ENCODE data around the gene TBCB. TPM values are rescaled to one million over a fixed set of nuclear protein-coding genes. Genes with fewer than 3 reads are reported as not detected.

TBCB gene
- total RNA-seq, 5 donors from 2014 or later (not counting 1 experiment from before 2014, with no cell fraction given): 111 to 179 (median 150) TPM

GRCh38 chr19:36100476-36100875 is 14.8 kb upstream of the TBCB start:
- peaks cover 4 to 13% of the 10 kb centered on the region in 2 donors for H3K36me3 ChIP-seq (ENCODE audit: control insufficient read depth in 2 of 2, extremely low read depth in 1 of 2, insufficient read depth in 1 of 2, low read length in 1 of 2)
- 96% methylated on average over 4 of the region's 5 CpGs for WGBS (ENCODE audit: insufficient coverage)
- DNase-seq (no peak), ATAC-seq (replicated peaks in 1 of 4) (no peak)
- ChIA-PET CTCF (interaction anchor here in 1 of 2 donors (0.5 kb wide), 1 partner anchor 47 kb away, joined by 3 read pairs; no protein-coding TSS in a partner anchor), POLR2A (no interaction called here)
- H3K4me3 ChIP-seq (ENCODE audit: control insufficient read depth in 1 of 2, extremely low read depth in 1 of 2, low read length in 1 of 2): no peak overlapping the region
- no peak overlapping the region for H3K4me3 Mint-ChIP-seq
- no peak overlapping the region for H3K27ac Mint-ChIP-seq
- no peaks in the 10 kb centered on the region for H3K9me3 Mint-ChIP-seq
- no peaks in the 10 kb centered on the region for H3K27me3 Mint-ChIP-seq
- no peaks in the 10 kb centered on the region for H3K9me3 ChIP-seq
- no peaks in the 10 kb centered on the region for H3K27me3 ChIP-seq (replicated peaks in 1 of 2; ENCODE audit: control insufficient read depth in 2 of 2, extremely low read depth in 1 of 2, insufficient read depth in 2 of 2, low read length in 1 of 2)
- no peaks in the 10 kb centered on the region for H3K4me1 Mint-ChIP-seq
- no peaks in the 10 kb centered on the region for H3K4me1 ChIP-seq (ENCODE audit: control insufficient read depth in 1 of 2, extremely low read depth in 1 of 2, insufficient read depth in 2 of 2, low read length in 2 of 2)
- no peaks in the 10 kb centered on the region for H3K36me3 Mint-ChIP-seq
- no peak overlapping the region for H3K27ac ChIP-seq (ENCODE audit: low read length)

- Mint-ChIP-seq H3K9me3 (no peaks in the 10 kb centered on the region), H3K27ac (no peak overlapping the region), H3K4me3 (no peak overlapping the region), H3K27me3 (no peaks in the 10 kb centered on the region), H3K4me1 (no peaks in the 10 kb centered on the region), H3K36me3 (peaks cover 2% of the 10 kb centered on the region)
- ATAC-seq (replicated peaks in 1 of 4) (no peak), DNase-seq (no peak)
- no peaks in the 10 kb centered on the region for H3K9me3 ChIP-seq
- no peak overlapping the region for H3K27ac ChIP-seq (ENCODE audit: low read length)
- ChIA-PET POLR2A (no interaction called here), CTCF (no interaction called here)
- no peaks in the 10 kb centered on the region for H3K27me3 ChIP-seq (replicated peaks in 1 of 2; ENCODE audit: control insufficient read depth in 2 of 2, extremely low read depth in 1 of 2, insufficient read depth in 2 of 2, low read length in 1 of 2)
- H3K4me3 ChIP-seq (ENCODE audit: control insufficient read depth in 1 of 2, extremely low read depth in 1 of 2, low read length in 1 of 2): no peak overlapping the region
- peaks cover 4 to 13% of the 10 kb centered on the region in 2 donors for H3K36me3 ChIP-seq (ENCODE audit: control insufficient read depth in 2 of 2, extremely low read depth in 1 of 2, insufficient read depth in 1 of 2, low read length in 1 of 2)
- 97% methylated on average over 26 of the region's 27 CpGs for WGBS (ENCODE audit: insufficient coverage)
- H3K4me1 ChIP-seq (ENCODE audit: control insufficient read depth in 1 of 2, extremely low read depth in 1 of 2, insufficient read depth in 2 of 2, low read length in 2 of 2): no peaks in the 10 kb centered on the region
Observed at GRCh38 chr19:36101550-36102327, 13.5 kb upstream of the TBCB start.

GRCh38 chr19:36103040-36103626 is 12.1 kb upstream of the TBCB start:
- DNase-seq: no peak
- ChIA-PET POLR2A (no interaction called here), CTCF (interaction anchor here in 1 of 2 donors (0.5 to 0.6 kb wide), 2 partner anchors 47 to 49 kb away, joined by 3 to 10 read pairs; no protein-coding TSS in a partner anchor)
- Histone ChIP-seq H3K4me3 (ENCODE audit: control insufficient read depth in 1 of 2, extremely low read depth in 1 of 2, low read length in 1 of 2) (no peak overlapping the region), H3K4me1 (ENCODE audit: control insufficient read depth in 1 of 2, extremely low read depth in 1 of 2, insufficient read depth in 2 of 2, low read length in 2 of 2) (no peaks in the 10 kb centered on the region), H3K27me3 (replicated peaks in 1 of 2; ENCODE audit: control insufficient read depth in 2 of 2, extremely low read depth in 1 of 2, insufficient read depth in 2 of 2, low read length in 1 of 2) (no peaks in the 10 kb centered on the region), H3K9me3 (no peaks in the 10 kb centered on the region), H3K27ac (ENCODE audit: low read length) (no peak overlapping the region), H3K36me3 (ENCODE audit: control insufficient read depth in 2 of 2, extremely low read depth in 1 of 2, insufficient read depth in 1 of 2, low read length in 1 of 2) (peaks cover 4 to 13% of the 10 kb centered on the region in 2 donors)
- ATAC-seq (replicated peaks in 1 of 4): no peak
- no peak overlapping the region for H3K4me3 Mint-ChIP-seq
- H3K27me3 Mint-ChIP-seq: no peaks in the 10 kb centered on the region
- 97% methylated on average over 24 of the region's 24 CpGs for WGBS (ENCODE audit: insufficient coverage)
- H3K4me1 Mint-ChIP-seq: no peaks in the 10 kb centered on the region
- H3K9me3 Mint-ChIP-seq: no peaks in the 10 kb centered on the region
- no peak overlapping the region for H3K27ac Mint-ChIP-seq
- peaks cover 2% of the 10 kb centered on the region for H3K36me3 Mint-ChIP-seq

- ATAC-seq (replicated peaks in 1 of 4) (no peak), DNase-seq (no peak)
- no peak overlapping the region for H3K4me3 Mint-ChIP-seq
- CTCF ChIA-PET: no interaction called here
- peaks cover 2% of the 10 kb centered on the region for H3K36me3 Mint-ChIP-seq
- no peaks in the 10 kb centered on the region for H3K27me3 Mint-ChIP-seq
- 97% methylated on average over 9 of the region's 12 CpGs for WGBS (ENCODE audit: insufficient coverage)
- H3K27me3 ChIP-seq (replicated peaks in 1 of 2; ENCODE audit: control insufficient read depth in 2 of 2, extremely low read depth in 1 of 2, insufficient read depth in 2 of 2, low read length in 1 of 2): no peaks in the 10 kb centered on the region
- peaks cover 4 to 13% of the 10 kb centered on the region in 2 donors for H3K36me3 ChIP-seq (ENCODE audit: control insufficient read depth in 2 of 2, extremely low read depth in 1 of 2, insufficient read depth in 1 of 2, low read length in 1 of 2)
- H3K4me1 Mint-ChIP-seq: no peaks in the 10 kb centered on the region
- H3K27ac ChIP-seq (ENCODE audit: low read length): no peak overlapping the region
- H3K4me3 ChIP-seq (ENCODE audit: control insufficient read depth in 1 of 2, extremely low read depth in 1 of 2, low read length in 1 of 2): no peak overlapping the region
- H3K9me3 ChIP-seq: no peaks in the 10 kb centered on the region
- H3K4me1 ChIP-seq (ENCODE audit: control insufficient read depth in 1 of 2, extremely low read depth in 1 of 2, insufficient read depth in 2 of 2, low read length in 2 of 2): no peaks in the 10 kb centered on the region
- H3K27ac Mint-ChIP-seq: no peak overlapping the region
- H3K9me3 Mint-ChIP-seq: no peaks in the 10 kb centered on the region
- POLR2A ChIA-PET: no interaction called here
Observed at GRCh38 chr19:36103842-36104552, 11.3 kb upstream of the TBCB start.

GRCh38 chr19:36106441-36106840 is 8.8 kb upstream of the TBCB start:
- 98% methylated on average over 6 of the region's 6 CpGs for WGBS (ENCODE audit: insufficient coverage)
- H3K27ac Mint-ChIP-seq: no peak overlapping the region
- POLR2A ChIA-PET: no interaction called here
- DNase-seq: no peak
- H3K4me1 Mint-ChIP-seq: no peaks in the 10 kb centered on the region
- Histone ChIP-seq H3K27me3 (replicated peaks in 1 of 2; ENCODE audit: control insufficient read depth in 2 of 2, extremely low read depth in 1 of 2, insufficient read depth in 2 of 2, low read length in 1 of 2) (no peaks in the 10 kb centered on the region), H3K36me3 (ENCODE audit: control insufficient read depth in 2 of 2, extremely low read depth in 1 of 2, insufficient read depth in 1 of 2, low read length in 1 of 2) (peaks cover 8 to 12% of the 10 kb centered on the region in 2 donors), H3K9me3 (no peaks in the 10 kb centered on the region), H3K27ac (ENCODE audit: low read length) (no peak overlapping the region), H3K4me1 (ENCODE audit: control insufficient read depth in 1 of 2, extremely low read depth in 1 of 2, insufficient read depth in 2 of 2, low read length in 2 of 2) (no peaks in the 10 kb centered on the region), H3K4me3 (ENCODE audit: control insufficient read depth in 1 of 2, extremely low read depth in 1 of 2, low read length in 1 of 2) (no peak overlapping the region)
- H3K4me3 Mint-ChIP-seq: no peak overlapping the region
- no peaks in the 10 kb centered on the region for H3K9me3 Mint-ChIP-seq
- CTCF ChIA-PET: no interaction called here
- peaks cover 4% of the 10 kb centered on the region for H3K36me3 Mint-ChIP-seq
- ATAC-seq (replicated peaks in 1 of 4): no peak
- H3K27me3 Mint-ChIP-seq: no peaks in the 10 kb centered on the region

GRCh38 chr19:36106991-36107390 is 8.3 kb upstream of the TBCB start:
- Mint-ChIP-seq H3K4me1 (no peaks in the 10 kb centered on the region), H3K4me3 (no peak overlapping the region), H3K27me3 (no peaks in the 10 kb centered on the region), H3K36me3 (peaks cover 7% of the 10 kb centered on the region), H3K27ac (no peak overlapping the region), H3K9me3 (no peaks in the 10 kb centered on the region)
- ChIA-PET POLR2A (no interaction called here), CTCF (no interaction called here)
- WGBS (ENCODE audit: insufficient coverage): 86% methylated on average over 5 of the region's 5 CpGs
- no peak for ATAC-seq (replicated peaks in 1 of 4)
- no peaks in the 10 kb centered on the region for H3K27me3 ChIP-seq (replicated peaks in 1 of 2; ENCODE audit: control insufficient read depth in 2 of 2, extremely low read depth in 1 of 2, insufficient read depth in 2 of 2, low read length in 1 of 2)
- no peak for DNase-seq
- peaks cover 10 to 12% of the 10 kb centered on the region in 2 donors for H3K36me3 ChIP-seq (ENCODE audit: control insufficient read depth in 2 of 2, extremely low read depth in 1 of 2, insufficient read depth in 1 of 2, low read length in 1 of 2)
- no peak overlapping the region for H3K27ac ChIP-seq (ENCODE audit: low read length)
- no peaks in the 10 kb centered on the region for H3K4me1 ChIP-seq (ENCODE audit: control insufficient read depth in 1 of 2, extremely low read depth in 1 of 2, insufficient read depth in 2 of 2, low read length in 2 of 2)
- H3K9me3 ChIP-seq: no peaks in the 10 kb centered on the region
- H3K4me3 ChIP-seq (ENCODE audit: control insufficient read depth in 1 of 2, extremely low read depth in 1 of 2, low read length in 1 of 2): no peak overlapping the region
